IMR-90 (cell line): Measurements from ENCODE around the gene COPS4. TPM values are rescaled to one million over a fixed set of nuclear protein-coding genes. Genes with fewer than 3 reads are reported as not detected.

Source experiments
- ATAC-seq: fragments of 200-7000 bp; cut with Tn5 transposase; 2 replicates; pipeline ENCODE4 v1.9.1; 2020; ENCODE audit warnings: low read depth, mild to moderate bottlenecking, moderate library complexity
- BruUV-seq: library from RNA; stranded (reverse); fragments of 400-500 nt; replicated peaks from 2 replicates; lab custom pipeline; 2021; lab: Mats Ljungman, UMichigan
- CTCF ChIA-PET: fragments of 300-600 bp; formaldehyde crosslinking; extraction: SDS; loops from one replicate; lab custom pipeline; 2021; ENCODE audit warnings: antibody characterized with exemption; lab: Yijun Ruan, JAX
- POLR2A ChIA-PET: fragments of 300-600 bp; sonication (Branson Sonifier 250); formaldehyde crosslinking; loops from one replicate; lab custom pipeline; 2022; ENCODE audit warnings: antibody characterized with exemption; ENCODE audit not compliant: unreplicated experiment; lab: Charles Lee
- DNase-seq: peaks from one replicate; pipeline ENCODE4 v3.0.0; 2013
- H2AFZ ChIP-seq: replicated peaks from 2 replicates; pipeline ENCODE3; 2013; ENCODE audit warnings: low read length, mild to moderate bottlenecking; ENCODE audit not compliant: poor library complexity
- H2AK5ac ChIP-seq: 2 replicates; pipeline ENCODE4 v1.6.1; 2013; ENCODE audit warnings: low read depth, low read length, inconsistent platforms
- H2AK9ac ChIP-seq: replicated peaks from 2 replicates; pipeline ENCODE3; 2013; ENCODE audit warnings: mild to moderate bottlenecking, low read depth, low read length, moderate library complexity; ENCODE audit not compliant: poor library complexity
- H2BK120ac ChIP-seq: 2 replicates; pipeline ENCODE4 v1.6.1; 2013; ENCODE audit warnings: low read depth, low read length, inconsistent platforms
- H2BK15ac ChIP-seq: 3 replicates; pipeline ENCODE4 v1.6.1; 2013; ENCODE audit warnings: low read depth, low read length, inconsistent platforms
- H2BK20ac ChIP-seq: 2 replicates; pipeline ENCODE4 v1.6.1; 2013; ENCODE audit warnings: low read depth, mild to moderate bottlenecking, inconsistent platforms, low read length, moderate library complexity
- H2BK5ac ChIP-seq: 2 replicates; pipeline ENCODE4 v1.6.1; 2013; ENCODE audit warnings: mild to moderate bottlenecking, low read depth, low read length, inconsistent platforms; ENCODE audit not compliant: poor library complexity, severe bottlenecking
- H3K14ac ChIP-seq: replicated peaks from 2 replicates; pipeline ENCODE4 v1.6.1; 2013; ENCODE audit warnings: low read depth, low read length, inconsistent platforms
- H3K18ac ChIP-seq: 2 replicates; pipeline ENCODE4 v1.6.1; 2013; ENCODE audit warnings: low read depth, low read length, control low read depth
- H3K23ac ChIP-seq: 2 replicates; pipeline ENCODE4 v1.6.1; 2013; ENCODE audit warnings: low read depth, low read length, inconsistent platforms
- H3K27ac ChIP-seq: 2 replicates; pipeline ENCODE4 v1.5.1; 2013; ENCODE audit warnings: mild to moderate bottlenecking, control low read depth, low read length; ENCODE audit not compliant: insufficient read depth
- H3K27me3 ChIP-seq: 2 replicates; pipeline ENCODE4 v1.6.1; 2013; ENCODE audit warnings: low read length; ENCODE audit not compliant: control insufficient read depth, insufficient read depth
- H3K36me3 ChIP-seq: 2 replicates; pipeline ENCODE4 v1.6.1; 2013; ENCODE audit warnings: low read length, mixed read lengths; ENCODE audit not compliant: control insufficient read depth, insufficient read depth
- H3K4ac ChIP-seq: 2 replicates; pipeline ENCODE4 v1.6.1; 2013; ENCODE audit warnings: low read depth, low read length, inconsistent platforms
- H3K4me1 ChIP-seq: 2 replicates; pipeline ENCODE4 v1.6.1; 2013; ENCODE audit warnings: low read length, mixed read lengths; ENCODE audit not compliant: control insufficient read depth, insufficient read depth
- H3K4me2 ChIP-seq: 2 replicates; pipeline ENCODE4 v1.6.1; 2013; ENCODE audit warnings: low read depth, mild to moderate bottlenecking, control low read depth, low read length, moderate library complexity
- H3K4me3 ChIP-seq: 2 replicates; pipeline ENCODE4 v1.5.1; 2013; ENCODE audit warnings: low read depth, mild to moderate bottlenecking, control low read depth, low read length, moderate library complexity; ENCODE audit not compliant: insufficient read depth
- H3K56ac ChIP-seq: 2 replicates; pipeline ENCODE4 v1.6.1; 2013; ENCODE audit warnings: low read length, inconsistent platforms; ENCODE audit not compliant: insufficient read depth; ENCODE audit errors: extremely low read depth
- H3K79me1 ChIP-seq, 2 experiments: 2 replicates each; pipeline ENCODE4 v1.6.1; 2013; ENCODE audit warnings: low read length in 2 of 2, inconsistent platforms in 1 of 2, low read depth in 1 of 2
- H3K9ac ChIP-seq: 2 replicates; pipeline ENCODE4 v1.6.1; 2013; ENCODE audit warnings: low read depth, low read length, control low read depth
- H3K9me1 ChIP-seq: 2 replicates; pipeline ENCODE4 v1.6.1; 2013; ENCODE audit warnings: low read length, inconsistent platforms; ENCODE audit not compliant: insufficient read depth
- H3K9me3 ChIP-seq: 2 replicates; pipeline ENCODE4 v1.6.1; 2013; ENCODE audit warnings: low read length; ENCODE audit not compliant: control insufficient read depth, insufficient read depth
- H4K20me1 ChIP-seq: 2 replicates; pipeline ENCODE4 v1.6.1; 2013; ENCODE audit warnings: low read length, inconsistent platforms; ENCODE audit not compliant: insufficient read depth
- H4K5ac ChIP-seq: 2 replicates; pipeline ENCODE4 v1.6.1; 2013; ENCODE audit warnings: mild to moderate bottlenecking, low read depth, low read length, control low read depth
- H4K8ac ChIP-seq, 2 experiments: 2 replicates each; pipeline ENCODE4 v1.6.1; 2013; ENCODE audit warnings: low read depth in 2 of 2, low read length in 2 of 2, control low read depth in 1 of 2, inconsistent platforms in 1 of 2
- H4K91ac ChIP-seq: 2 replicates; pipeline ENCODE4 v1.6.1; 2013; ENCODE audit warnings: low read depth, low read length, inconsistent platforms; ENCODE audit not compliant: insufficient read depth
- MAFK ChIP-seq: IDR thresholded peaks from 2 replicates; pipeline ENCODE4 v1.6.1; 2012; ENCODE audit warnings: low read depth, low read length, improper control_type of control experiment
- WGBS, 2 experiments: methylation state at CpG; one replicate each; pipeline versions ENCODE4 v1.1.5 to v1.1.7; 2013; ENCODE audit warnings: missing lambda C conversion rate in 2 of 2; ENCODE audit not compliant: insufficient read length in 1 of 2; ENCODE audit errors: extremely low coverage in 2 of 2; 5-methylcytosine and 5-hydroxymethylcytosine counted together
- dilution Hi-C: fragments of 300-500 bp; cut with HindIII; formaldehyde crosslinking; loops from one replicate; pipeline ENCODE4 v1.14.3; 2018; ENCODE audit warnings: low sequenced_read_pairs; ENCODE audit not compliant: unreplicated experiment
- in situ Hi-C: fragments of 300-500 bp; cut with MboI; formaldehyde crosslinking; loops from 3 replicates; pipeline ENCODE4 v1.14.3; 2019; ENCODE audit warnings: low sequenced_read_pairs, inconsistent platforms, mixed read lengths
- intact Hi-C: fragments of 100-400 bp; cut with micrococcal nuclease; formaldehyde crosslinking; loops from 2 replicates; pipeline ENCODE4 v1.10.0; 2022
- polyA plus RNA-seq, 3 experiments: library from polyadenylated mRNA; depleted of rRNA; stranded (reverse); fragments of >200 nt; gene quantifications; 2 replicates each; pipeline ENCODE4 v1.2.3, GENCODE V29; 2012; ENCODE audit warnings: low replicate concordance in 1 of 3
- total RNA-seq: library from RNA; depleted of rRNA; stranded (reverse); fragments of >200 nt; gene quantifications from 2 replicates; pipeline ENCODE4 v1.2.3, GENCODE V29; 2012

COPS4 gene
- total and polyA plus RNA-seq, 2 of the 4 experiments (the other 2 are of a cell fraction), result 40.1 to 115 TPM

- 93% methylated on average over 3 of the region's 8 CpGs; no CpG with 5 or more reads in 1 of the 2 experiments for WGBS, 2 experiments
- dilution Hi-C loops, result no loop called here
- peak overlapping the region in 1 of 2 experiments; percentile 24; a peak in 1 of 4 replicates for H4K8ac ChIP-seq
These were observed 80.8 kb downstream of the COPS4 start for GRCh38 chr4:83115656-83116285.

More at GRCh38 chr4:83115656-83116285, 80.8 kb downstream of the COPS4 start:
- Histone ChIP-seq H3K56ac (no peak overlapping the region), H3K9me3 (no peaks in the 10 kb centered on the region), H2BK5ac (no peak overlapping the region), H3K27me3 (no peaks in the 10 kb centered on the region), H2BK15ac (no peak overlapping the region), H4K91ac (no peak overlapping the region), H4K5ac (no peak overlapping the region), H3K79me1 (no peaks in the 10 kb centered on the region), H2AK5ac (no peak overlapping the region; the same call in 1 of the 2 replicates), H3K9ac (no peak overlapping the region), H3K4me3 (no peak overlapping the region), H3K4ac (0 out of 2 replicates have a peak overlapping the region, but pooled peaks have one; percentile 10), H3K9me1 (no peaks in the 10 kb centered on the region), H3K23ac (no peak overlapping the region), H4K20me1 (no peaks in the 10 kb centered on the region), H2AFZ (no peak overlapping the region), H2BK20ac (0 out of 2 replicates have a peak overlapping the region, but pooled peaks have one; percentile 66), H3K27ac (no peak overlapping the region), H3K36me3 (no peaks in the 10 kb centered on the region), H2AK9ac (no peak overlapping the region), H2BK120ac (peak overlapping the region; percentile 0; the same call in 1 of the 2 replicates), H3K18ac (no peak overlapping the region), H3K4me1 (peaks cover 1% of the 10 kb centered on the region; the same call in 1 of the 2 replicates), H3K14ac (no peak overlapping the region), H3K4me2 (no peak overlapping the region)
- BruUV-seq, result no TSS peak
- no peak for TF ChIP-seq MAFK
- ChIA-PET POLR2A (no interaction called here), CTCF (interaction anchor here (0.8 to 1.3 kb wide), 2 partner anchors 35 to 145 kb away, joined by 3 to 4 read pairs; no protein-coding TSS in a partner anchor)
- intact Hi-C loops, result no loop called here
- ATAC-seq, result no peak
- in situ Hi-C loops, result no loop called here
- no peak for DNase-seq
